ENCODE data around the gene RAB17.
A peak's percentile ranks its signal among the peaks of the same experiment; 100 is the strongest.

The RAB17 gene

DNA sequence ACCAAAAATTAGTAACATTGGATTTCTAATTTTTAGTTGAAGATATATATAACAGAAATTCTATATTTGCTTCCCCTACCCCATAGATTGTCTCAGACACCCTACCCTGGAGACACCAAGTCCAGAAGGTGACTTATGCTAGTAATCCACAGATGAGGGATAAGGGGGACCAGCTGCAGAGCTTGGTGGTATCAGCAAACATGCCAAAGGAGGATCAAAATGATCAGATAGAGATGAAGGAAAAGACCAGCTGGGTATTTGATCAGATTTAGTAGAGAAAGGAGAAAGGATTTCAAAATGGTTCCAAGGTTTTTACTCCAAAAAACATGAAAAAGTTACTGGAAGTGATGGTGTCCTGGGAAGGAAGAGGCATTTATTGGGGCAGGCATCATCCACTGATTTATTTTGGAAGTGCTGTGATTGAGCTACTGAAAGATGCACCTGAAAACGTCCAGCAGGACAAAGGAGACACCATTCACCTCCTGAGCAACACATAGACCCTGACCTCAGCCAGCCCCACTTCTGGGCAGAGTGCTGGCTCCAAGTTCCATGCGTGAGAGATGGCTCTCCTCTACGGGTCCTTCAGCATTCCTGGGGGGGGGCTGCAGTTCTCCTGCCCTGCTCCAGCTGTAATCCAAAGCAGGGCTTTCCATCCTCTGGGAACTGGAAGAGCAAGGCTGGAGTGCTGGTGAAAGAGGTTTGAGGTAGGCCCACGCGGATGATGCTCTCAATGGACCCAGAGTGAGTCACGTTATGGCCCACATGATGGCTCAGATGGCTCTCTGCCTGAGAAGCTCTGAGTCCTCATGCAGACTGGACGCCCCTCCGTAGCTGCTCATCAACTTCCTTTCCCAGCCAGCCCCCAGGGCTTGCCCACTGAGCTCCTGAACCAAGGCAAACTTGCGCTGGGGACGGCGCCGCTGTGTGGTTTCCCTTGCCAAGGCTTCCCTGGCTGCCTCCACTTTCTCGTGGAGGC, 33.2 kb upstream of the RAB17 start:
- TF ChIP-seq, protein P1, sequence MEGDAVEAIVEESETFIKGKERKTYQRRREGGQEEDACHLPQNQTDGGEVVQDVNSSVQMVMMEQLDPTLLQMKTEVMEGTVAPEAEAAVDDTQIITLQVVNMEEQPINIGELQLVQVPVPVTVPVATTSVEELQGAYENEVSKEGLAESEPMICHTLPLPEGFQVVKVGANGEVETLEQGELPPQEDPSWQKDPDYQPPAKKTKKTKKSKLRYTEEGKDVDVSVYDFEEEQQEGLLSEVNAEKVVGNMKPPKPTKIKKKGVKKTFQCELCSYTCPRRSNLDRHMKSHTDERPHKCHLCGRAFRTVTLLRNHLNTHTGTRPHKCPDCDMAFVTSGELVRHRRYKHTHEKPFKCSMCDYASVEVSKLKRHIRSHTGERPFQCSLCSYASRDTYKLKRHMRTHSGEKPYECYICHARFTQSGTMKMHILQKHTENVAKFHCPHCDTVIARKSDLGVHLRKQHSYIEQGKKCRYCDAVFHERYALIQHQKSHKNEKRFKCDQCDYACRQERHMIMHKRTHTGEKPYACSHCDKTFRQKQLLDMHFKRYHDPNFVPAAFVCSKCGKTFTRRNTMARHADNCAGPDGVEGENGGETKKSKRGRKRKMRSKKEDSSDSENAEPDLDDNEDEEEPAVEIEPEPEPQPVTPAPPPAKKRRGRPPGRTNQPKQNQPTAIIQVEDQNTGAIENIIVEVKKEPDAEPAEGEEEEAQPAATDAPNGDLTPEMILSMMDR (conservative IDR thresholded peaks at IDR 0.05; ENCODE audit: low read length), result no peak
- DNase-seq (ENCODE audit: low read depth), result no peak

DNA sequence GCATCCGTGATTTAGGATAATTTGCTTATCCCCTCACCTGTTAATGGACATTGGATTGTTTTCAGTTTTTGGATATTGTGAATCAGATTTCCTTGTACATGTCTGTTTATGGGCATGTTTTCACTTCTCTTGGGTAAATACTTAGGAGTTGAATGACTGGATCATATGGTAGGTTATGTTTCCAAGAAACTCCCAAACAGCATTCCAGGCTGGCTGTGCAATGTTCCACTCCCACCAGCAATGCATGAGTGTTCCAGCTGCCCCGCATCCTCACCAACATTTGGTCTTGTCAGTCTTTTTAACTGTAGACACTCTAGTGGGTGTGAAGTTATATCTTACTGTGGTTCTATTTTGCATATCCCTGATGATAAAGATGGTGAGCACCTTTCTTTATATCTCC, 27.9 kb upstream of the RAB17 start:
- no peak overlapping the region for H3K4me3 ChIP-seq (ENCODE audit: low read length)
- TF ChIP-seq, protein P1 (conservative IDR thresholded peaks at IDR 0.05; ENCODE audit: low read length), result no peak
- DNase-seq (ENCODE audit: low read depth), result peak; percentile 87

More for the DNA sequence above, 33.2 kb upstream of the RAB17 start:
- no peak overlapping the region for H3K4me3 ChIP-seq (ENCODE audit: low read length)

DNA sequence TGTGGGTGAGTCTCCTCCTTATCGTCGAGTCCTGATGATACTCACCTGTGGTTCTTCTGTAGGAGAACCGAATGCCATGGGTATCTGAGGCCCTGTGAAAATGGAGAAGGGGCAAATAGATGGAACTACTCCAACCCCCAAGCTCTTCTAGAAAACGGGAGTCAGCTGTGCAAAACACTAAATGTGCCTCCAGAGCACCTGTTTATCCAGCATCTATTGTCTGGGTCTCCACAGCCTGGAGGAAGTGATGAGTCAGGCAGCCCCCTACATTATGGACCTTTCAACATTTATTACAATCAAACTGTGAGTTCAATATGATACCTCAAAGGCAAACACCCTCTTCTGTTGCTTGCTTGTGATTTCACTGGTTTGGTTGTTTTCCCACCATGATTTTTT, 27.1 kb upstream of the RAB17 start:
- no peak for DNase-seq (ENCODE audit: low read depth)
- H3K4me3 ChIP-seq (ENCODE audit: low read length), result no peak overlapping the region
- TF ChIP-seq, protein P1 (conservative IDR thresholded peaks at IDR 0.05; ENCODE audit: low read length), result no peak

DNA sequence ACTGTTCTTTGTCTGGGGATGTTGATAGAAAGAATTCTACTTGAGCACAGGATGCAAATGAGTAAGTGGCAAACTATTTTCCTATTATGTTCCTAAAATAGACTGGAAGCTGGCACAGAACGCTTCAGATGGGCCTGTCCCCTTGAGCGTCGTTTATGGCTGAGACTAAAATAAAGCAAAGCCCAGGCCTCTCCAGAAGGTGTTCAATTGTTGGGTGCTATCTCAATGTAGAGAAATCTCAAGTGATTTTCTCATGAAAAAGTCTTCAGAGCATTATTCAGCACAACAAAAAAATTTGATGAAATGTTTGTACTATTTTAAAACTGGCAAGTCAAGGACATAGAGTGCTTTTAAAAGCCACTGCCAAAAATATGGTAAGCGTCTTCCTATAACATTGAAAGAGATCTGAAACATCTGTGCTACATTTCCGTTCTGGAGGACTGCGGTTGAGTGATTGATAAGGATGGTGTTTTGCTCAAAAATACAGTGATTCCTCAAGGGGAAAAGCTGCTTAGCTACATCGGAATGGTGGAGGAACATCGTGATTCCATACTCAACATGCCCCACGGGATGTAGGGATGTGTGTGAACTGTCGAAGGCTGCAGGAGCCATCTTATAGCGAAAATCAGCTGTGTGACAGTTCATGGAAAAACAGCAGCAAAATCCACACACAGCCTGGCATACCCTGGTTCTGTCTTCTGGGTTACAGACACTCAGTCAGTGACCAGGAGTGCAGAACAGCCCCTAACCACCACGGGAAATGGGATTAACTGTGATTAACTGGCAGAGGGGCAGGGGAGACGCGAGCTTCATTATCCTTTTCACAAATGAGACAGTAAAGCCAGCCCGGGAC, 26.4 kb upstream of the RAB17 start:
- peak; percentile 92 for DNase-seq (ENCODE audit: low read depth)
- H3K4me3 ChIP-seq (ENCODE audit: low read length), result no peak overlapping the region
- TF ChIP-seq, protein P1 (conservative IDR thresholded peaks at IDR 0.05; ENCODE audit: low read length), result no peak

DNA sequence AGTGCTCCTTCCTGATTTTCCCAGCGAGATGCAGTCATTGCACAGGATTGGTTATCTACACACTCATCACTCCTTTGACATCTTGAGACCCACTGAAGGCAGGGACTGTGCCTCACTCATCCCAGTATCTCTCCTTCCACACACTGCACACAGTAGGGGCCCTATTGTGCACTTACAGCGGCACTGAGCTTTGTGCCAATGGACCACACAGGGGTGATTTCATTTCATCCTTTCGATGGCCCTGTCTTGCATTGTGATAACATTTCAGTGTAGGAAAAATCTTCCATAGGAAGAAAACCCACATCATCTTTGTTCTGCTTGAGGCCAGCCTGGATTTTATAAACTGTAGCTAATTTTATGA, 25.8 kb upstream of the RAB17 start:
- DNase-seq (ENCODE audit: low read depth), result no peak

DNA sequence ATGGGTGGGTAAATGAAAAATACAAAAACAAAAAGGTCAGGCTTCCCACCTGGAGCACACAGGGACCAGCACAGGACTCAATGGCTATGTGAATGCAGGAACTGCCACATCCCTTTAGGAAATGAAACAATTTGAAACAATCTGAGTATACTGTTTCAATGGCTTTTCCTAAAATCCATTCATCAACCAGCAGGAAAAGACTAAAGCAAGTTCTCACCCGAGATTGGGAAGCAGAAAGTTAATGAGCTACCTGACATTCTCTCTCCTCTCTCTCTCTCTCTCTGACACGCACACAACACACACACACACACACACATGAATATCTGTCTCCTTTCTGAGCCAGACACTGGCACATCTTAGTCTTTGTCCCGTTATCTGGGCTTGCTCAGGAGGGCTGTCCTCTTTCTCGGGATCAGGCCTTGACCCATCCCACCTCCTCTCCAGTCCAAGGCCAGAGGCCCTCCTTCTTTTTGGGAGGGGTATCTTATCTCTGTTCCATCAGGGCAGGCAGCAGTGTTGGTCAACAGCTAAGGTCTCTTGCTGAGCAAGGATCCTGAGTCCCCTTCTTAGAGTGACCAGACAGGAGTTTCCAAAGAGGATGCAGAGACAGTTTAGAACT, 25.2 kb upstream of the RAB17 start:
- TF ChIP-seq, protein P1 (conservative IDR thresholded peaks at IDR 0.05; ENCODE audit: low read length), result no peak
- no peak for DNase-seq (ENCODE audit: low read depth)
- H3K4me3 ChIP-seq (ENCODE audit: low read length), result no peak overlapping the region

More for the DNA sequence above, 25.8 kb upstream of the RAB17 start:
- TF ChIP-seq, protein P1 (conservative IDR thresholded peaks at IDR 0.05; ENCODE audit: low read length), result no peak
- H3K4me3 ChIP-seq (ENCODE audit: low read length), result peak overlapping the region; percentile 15
